GM12865 (cell line): Measurements from ENCODE around the gene ADGRF4.

Experiments used
- DNase-seq: peaks from one replicate; pipeline ENCODE4 v3.0.0; 2010; ENCODE audit warnings: low read depth
- H3K4me3 ChIP-seq: 2 replicates; pipeline ENCODE4 v1.5.1; 2011; ENCODE audit warnings: mild to moderate bottlenecking, low read depth, low read length, control low read depth
- CTCF ChIP-seq: IDR thresholded peaks from 2 replicates; pipeline ENCODE4 v1.5.1; 2011; ENCODE audit warnings: low read length, control low read depth, low read depth, inconsistent platforms; ENCODE audit not compliant: insufficient read depth; ENCODE audit errors: missing control alignments

ADGRF4 gene

GRCh38 chr6:47767102-47767501 lies 68.7 kb downstream of the ADGRF4 start:
- H3K4me3 ChIP-seq = no peak overlapping the region
- TF ChIP-seq CTCF = no peak
- no peak for DNase-seq

GRCh38 chr6:47769982-47770381 lies 71.6 kb downstream of the ADGRF4 start:
- H3K4me3 ChIP-seq = no peak overlapping the region
- no peak for TF ChIP-seq CTCF
- no peak for DNase-seq
